ENCODE results near the gene SLC5A5.
A peak's percentile ranks its signal among the peaks of the same experiment; 100 is the strongest.

The SLC5A5 gene

GRCh38 chr19:17926044-17926443 is 54.3 kb downstream of the SLC5A5 start:
- DNase-seq, result no peak

GRCh38 chr19:17929056-17929455 is 57.3 kb downstream of the SLC5A5 start:
- DNase-seq, result no peak

GRCh38 chr19:17931532-17932191 is 59.9 kb downstream of the SLC5A5 start:
- no peak for DNase-seq

- DNase-seq, result peak; percentile 91
These were observed 61.0 kb downstream of the SLC5A5 start, which contains the start of gene CCDC124 for GRCh38 chr19:17932485-17933338. TSS of gene CCDC124 (plus strand) at chr19:17933015. CDS start at chr19:17936421, 3,406 bp downstream.

GRCh38 chr19:17933414-17934129 is 61.8 kb downstream of the SLC5A5 start:
- no peak for DNase-seq

- no peak for DNase-seq
These were observed 64.6 kb downstream of the SLC5A5 start for GRCh38 chr19:17936379-17936778.

- DNase-seq, result no peak
These were observed 65.7 kb downstream of the SLC5A5 start for GRCh38 chr19:17937371-17937900.

- DNase-seq, result peak; percentile 84
These were observed 66.5 kb downstream of the SLC5A5 start for GRCh38 chr19:17938092-17938845.

GRCh38 chr19:17942181-17942580 is 70.4 kb downstream of the SLC5A5 start:
- no peak for DNase-seq

- DNase-seq, result no peak
These were observed 71.0 kb downstream of the SLC5A5 start for GRCh38 chr19:17942582-17943273.

GRCh38 chr19:17943274-17944221 is 71.8 kb downstream of the SLC5A5 start:
- DNase-seq, result no peak

- no peak for DNase-seq
These were observed 72.6 kb downstream of the SLC5A5 start for GRCh38 chr19:17944301-17944700.

All from activated CD4-positive, CD25-positive, alpha-beta regulatory T cell treated with anti-CD3 and anti-CD28 coated beads, Interleukin-2, amount 50 U/mL, for 72 hours (primary cell).